Naive thymus-derived CD4-positive, alpha-beta T cell (primary cell): ENCODE data around the gene CAMKMT. TPM values are rescaled to one million over a fixed set of nuclear protein-coding genes. Genes with fewer than 3 reads are reported as not detected.

Source experiments
- ATAC-seq: fragments of 150-1000 bp; cut with Tn5 transposase; 2 replicates; pipeline ENCODE4 v1.10.0; 2021; ENCODE audit warnings: mild to moderate bottlenecking, moderate library complexity
- CTCF ChIA-PET: fragments of 350-600 bp; sonication (Branson Sonifier 250); formaldehyde crosslinking; loops from one replicate; lab custom pipeline; 2021; ENCODE audit warnings: antibody characterized with exemption; lab: Charles Lee
- POLR2A ChIA-PET: fragments of 350-600 bp; sonication (Branson Sonifier 250); formaldehyde crosslinking; loops from one replicate; lab custom pipeline; 2021; ENCODE audit warnings: antibody characterized with exemption, inconsistent platforms; lab: Charles Lee
- DNase-seq, 9 donors: peaks; one replicate each; pipeline versions ENCODE4 v3.0.0 to v3.0.0-alpha.2; 2020 to 2022; ENCODE audit warnings: mixed read lengths in 1 of 9
- H3K27ac ChIP-seq: one replicate; pipeline ENCODE4 v1.7.0; 2013; ENCODE audit warnings: mild to moderate bottlenecking, low read depth, low read length, moderate library complexity
- H3K27me3 ChIP-seq, 2 donors: one replicate each; pipeline ENCODE4 v1.7.0; 2013; ENCODE audit warnings: low read length in 2 of 2, mild to moderate bottlenecking in 2 of 2, moderate library complexity in 2 of 2; ENCODE audit not compliant: control insufficient read depth in 2 of 2, insufficient read depth in 2 of 2
- H3K36me3 ChIP-seq, 3 experiments: 1 replicate in 2 of 3; 2 replicates in 1 of 3; pipeline ENCODE4 v1.7.0; 2013; ENCODE audit warnings: low read length in 3 of 3, mild to moderate bottlenecking in 3 of 3, moderate library complexity in 1 of 3; ENCODE audit not compliant: insufficient read depth in 3 of 3, control insufficient read depth in 2 of 3
- H3K4me1 ChIP-seq, 2 donors: one replicate each; pipeline ENCODE4 v1.7.0; 2013; ENCODE audit warnings: low read length in 2 of 2, mild to moderate bottlenecking in 2 of 2, moderate library complexity in 1 of 2; ENCODE audit not compliant: control insufficient read depth in 2 of 2, insufficient read depth in 2 of 2
- H3K4me3 ChIP-seq: 2 replicates; pipeline ENCODE4 v1.7.0; 2013; ENCODE audit warnings: mild to moderate bottlenecking, low read length
- H3K9me3 ChIP-seq, 3 experiments: 1 replicate in 2 of 3; 2 replicates in 1 of 3; pipeline ENCODE4 v1.7.0; 2013; ENCODE audit warnings: low read length in 3 of 3; ENCODE audit not compliant: control insufficient read depth in 2 of 3
- H3K27ac Mint-ChIP-seq, 9 donors: one replicate each; pipeline ENCODE4 v1.8.0; 2020 to 2022; ENCODE audit warnings: mixed read lengths in 9 of 9, mild to moderate bottlenecking in 8 of 9, moderate library complexity in 5 of 9, inconsistent platforms in 2 of 9
- H3K27me3 Mint-ChIP-seq, 5 donors: one replicate each; pipeline ENCODE4 v1.8.0; 2021 to 2022; ENCODE audit warnings: mixed read lengths in 5 of 5, mild to moderate bottlenecking in 1 of 5
- H3K36me3 Mint-ChIP-seq, 5 donors: one replicate each; pipeline ENCODE4 v1.8.0; 2020 to 2022; ENCODE audit warnings: mixed read lengths in 5 of 5, mild to moderate bottlenecking in 3 of 5, inconsistent platforms in 1 of 5
- H3K4me1 Mint-ChIP-seq, 7 donors: one replicate each; pipeline ENCODE4 v1.8.0; 2020 to 2022; ENCODE audit warnings: mixed read lengths in 7 of 7, mild to moderate bottlenecking in 3 of 7, inconsistent platforms in 1 of 7
- H3K4me3 Mint-ChIP-seq, 10 donors: one replicate each; pipeline ENCODE4 v1.8.0; 2020 to 2022; ENCODE audit warnings: mild to moderate bottlenecking in 10 of 10, mixed read lengths in 10 of 10, moderate library complexity in 6 of 10, inconsistent platforms in 2 of 10
- H3K9me3 Mint-ChIP-seq, 11 donors: one replicate each; pipeline ENCODE4 v1.8.0; 2020 to 2022; ENCODE audit warnings: mixed read lengths in 11 of 11, mild to moderate bottlenecking in 4 of 11, inconsistent platforms in 1 of 11, moderate library complexity in 1 of 11
- intact Hi-C, 2 donors: fragments of 100-400 bp; cut with micrococcal nuclease; formaldehyde crosslinking; loops; one replicate each; pipeline ENCODE4 v1.15.1; 2023
- polyA plus RNA-seq, 2 donors: library from polyadenylated mRNA; unstranded; fragments of 300-500 nt; fragmentation: Illumina TruSeq; gene quantifications; one replicate each; pipeline ENCODE4 v1.2.3, GENCODE V29; 2021
- total RNA-seq, 6 experiments: library from RNA in 5 of 6; stranded (reverse) in 5 of 6; gene quantifications; 1 replicate in 5 of 6; 2 replicates in 1 of 6; pipeline ENCODE4 v1.2.3 and lab custom pipeline; 2021 to 2026

The CAMKMT gene
- total and polyA plus RNA-seq, 7 experiments from 2014 or later: 11.1 to 20.8 (median 17.7) TPM

DNA sequence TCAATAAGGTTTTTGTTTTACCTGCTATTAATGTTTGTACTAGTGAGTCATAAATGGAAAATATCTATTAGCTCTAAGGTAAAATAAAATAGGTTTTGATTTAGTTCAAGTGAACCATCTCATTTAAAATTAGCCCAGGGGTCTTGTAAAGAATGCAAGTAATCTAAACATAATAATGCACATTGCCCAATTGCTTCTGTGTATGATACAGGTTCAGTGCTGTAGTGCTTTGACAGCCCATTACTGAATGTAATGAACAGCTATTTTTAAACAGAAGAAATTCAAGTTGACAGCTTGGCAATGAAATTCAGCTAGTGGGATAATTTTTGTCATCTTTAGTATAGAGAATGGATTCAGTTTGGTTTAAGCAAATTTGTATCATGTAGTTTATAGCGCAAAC lies 91.5 kb downstream of the CAMKMT start:
- Histone ChIP-seq H3K36me3 (no peaks in the 10 kb centered on the region), H3K9me3 (no peaks in the 10 kb centered on the region), H3K4me1 (no peaks in the 10 kb centered on the region), H3K27me3 (no peaks in the 10 kb centered on the region), H3K4me3 (no peak overlapping the region), H3K27ac (no peak overlapping the region)
- Mint-ChIP-seq H3K27ac (no peak overlapping the region), H3K4me3 (no peak overlapping the region), H3K4me1 (peaks cover 0 to 5% (median 0%) of the 10 kb centered on the region in 7 donors), H3K9me3 (peaks cover 0 to 2% (median 0%) of the 10 kb centered on the region in 11 donors), H3K36me3 (peaks cover 0 to 29% (median 9%) of the 10 kb centered on the region in 5 donors), H3K27me3 (no peaks in the 10 kb centered on the region)
- POLR2A ChIA-PET: no interaction called here
- CTCF ChIA-PET: no interaction called here
- ATAC-seq (no peak), DNase-seq (no peak)
- intact Hi-C loops: no loop called here

DNA sequence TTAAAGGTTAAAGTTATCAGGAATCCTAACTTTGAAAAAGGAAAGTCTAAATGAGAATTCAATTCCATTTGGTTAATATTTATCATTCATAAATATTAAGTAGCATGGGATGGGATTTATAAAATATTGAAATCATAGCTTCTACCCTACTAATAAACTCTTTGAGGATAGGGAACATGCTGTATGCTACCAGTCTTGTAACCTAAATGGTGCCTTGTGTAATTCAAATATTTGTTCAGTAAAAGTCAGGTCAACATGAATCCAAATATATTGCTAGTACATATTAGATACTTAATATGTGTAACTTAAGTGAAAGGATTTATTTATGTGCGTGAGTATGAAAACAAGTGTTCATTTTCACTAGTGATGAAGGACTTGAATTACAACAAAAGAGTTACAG lies 94.1 kb downstream of the CAMKMT start:
- Mint-ChIP-seq H3K27me3 (no peaks in the 10 kb centered on the region), H3K4me3 (no peak overlapping the region), H3K36me3 (peaks cover 0 to 31% (median 13%) of the 10 kb centered on the region in 5 donors), H3K9me3 (peaks cover 0 to 4% (median 0%) of the 10 kb centered on the region in 11 donors), H3K27ac (no peak overlapping the region), H3K4me1 (peaks cover 0 to 5% (median 0%) of the 10 kb centered on the region in 7 donors)
- CTCF ChIA-PET: no interaction called here
- no peaks in the 10 kb centered on the region for H3K4me1 ChIP-seq
- no peak overlapping the region for H3K4me3 ChIP-seq
- ATAC-seq (no peak), DNase-seq (no peak)
- POLR2A ChIA-PET: no interaction called here
- H3K27me3 ChIP-seq: no peaks in the 10 kb centered on the region
- intact Hi-C loops: no loop called here
- no peak overlapping the region for H3K27ac ChIP-seq
- no peaks in the 10 kb centered on the region for H3K9me3 ChIP-seq
- H3K36me3 ChIP-seq: no peaks in the 10 kb centered on the region

DNA sequence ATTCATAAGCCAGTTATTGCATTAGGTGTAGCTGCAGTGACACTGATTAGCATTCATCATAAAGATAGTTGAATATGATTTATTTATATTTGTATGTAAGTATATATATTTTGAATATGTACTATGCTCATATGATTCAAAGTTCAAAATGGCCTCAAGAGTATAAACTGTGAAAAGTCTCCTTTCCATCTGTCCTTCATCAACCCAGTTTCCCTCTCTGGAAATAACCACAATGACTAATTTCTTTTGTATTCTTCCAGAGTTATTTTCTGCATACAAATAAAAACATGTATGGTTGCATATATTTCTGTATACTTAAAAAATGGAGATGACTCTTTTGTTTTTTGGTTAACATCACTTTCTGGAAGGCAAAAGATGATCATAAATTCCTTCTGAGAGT lies 95.2 kb downstream of the CAMKMT start:
- intact Hi-C loops: no loop called here
- DNase-seq (no peak), ATAC-seq (no peak)
- no peak overlapping the region for H3K27ac ChIP-seq
- Mint-ChIP-seq H3K27me3 (no peaks in the 10 kb centered on the region), H3K4me1 (peaks cover 0 to 5% (median 0%) of the 10 kb centered on the region in 7 donors), H3K36me3 (peaks cover 0 to 31% (median 17%) of the 10 kb centered on the region in 5 donors), H3K4me3 (no peak overlapping the region), H3K27ac (no peak overlapping the region), H3K9me3 (peaks cover 0 to 4% (median 0%) of the 10 kb centered on the region in 11 donors)
- no peaks in the 10 kb centered on the region for H3K27me3 ChIP-seq
- POLR2A ChIA-PET: no interaction called here
- H3K4me3 ChIP-seq: no peak overlapping the region
- no peaks in the 10 kb centered on the region for H3K4me1 ChIP-seq
- no peaks in the 10 kb centered on the region for H3K36me3 ChIP-seq
- H3K9me3 ChIP-seq: no peaks in the 10 kb centered on the region
- CTCF ChIA-PET: interaction anchor here (0.7 kb wide), 1 partner anchor 1254 kb away, joined by 3 read pairs; no protein-coding TSS in a partner anchor

DNA sequence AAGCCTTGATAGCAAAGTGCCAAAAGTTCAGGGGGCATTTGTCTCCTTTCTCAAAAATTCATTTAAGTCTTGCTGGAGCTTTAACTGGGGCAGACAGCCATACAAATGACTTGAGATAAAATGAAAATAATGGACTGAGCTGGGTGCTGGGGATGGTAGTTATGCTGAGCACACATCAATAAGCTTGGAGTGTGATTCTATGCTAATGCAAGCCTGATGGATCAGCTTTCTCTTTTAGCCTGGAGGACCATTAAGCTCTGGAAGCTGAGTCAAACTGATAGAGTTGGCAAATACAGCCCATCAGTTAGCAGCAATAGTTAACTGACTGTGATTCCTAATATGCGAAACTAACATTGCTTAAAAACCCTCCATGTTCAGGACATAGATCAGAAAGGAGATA lies 98.0 kb downstream of the CAMKMT start:
- ChIA-PET CTCF (no interaction called here), POLR2A (no interaction called here)
- intact Hi-C loops: no loop called here
- ATAC-seq (no peak), DNase-seq (no peak)
- Mint-ChIP-seq H3K36me3 (peaks cover 1 to 49% (median 39%) of the 10 kb centered on the region in 5 donors), H3K27ac (no peak overlapping the region), H3K9me3 (peaks cover 6 to 27% (median 15%) of the 10 kb centered on the region in 11 donors), H3K4me3 (no peak overlapping the region), H3K27me3 (no peaks in the 10 kb centered on the region), H3K4me1 (peaks cover 0 to 4% (median 0%) of the 10 kb centered on the region in 7 donors)
- no peaks in the 10 kb centered on the region for H3K4me1 ChIP-seq
- no peak overlapping the region for H3K27ac ChIP-seq
- no peak overlapping the region for H3K4me3 ChIP-seq
- H3K27me3 ChIP-seq: no peaks in the 10 kb centered on the region
- H3K9me3 ChIP-seq: peaks cover 0 to 8% (median 0%) of the 10 kb centered on the region in 3 experiments
- no peaks in the 10 kb centered on the region for H3K36me3 ChIP-seq

DNA sequence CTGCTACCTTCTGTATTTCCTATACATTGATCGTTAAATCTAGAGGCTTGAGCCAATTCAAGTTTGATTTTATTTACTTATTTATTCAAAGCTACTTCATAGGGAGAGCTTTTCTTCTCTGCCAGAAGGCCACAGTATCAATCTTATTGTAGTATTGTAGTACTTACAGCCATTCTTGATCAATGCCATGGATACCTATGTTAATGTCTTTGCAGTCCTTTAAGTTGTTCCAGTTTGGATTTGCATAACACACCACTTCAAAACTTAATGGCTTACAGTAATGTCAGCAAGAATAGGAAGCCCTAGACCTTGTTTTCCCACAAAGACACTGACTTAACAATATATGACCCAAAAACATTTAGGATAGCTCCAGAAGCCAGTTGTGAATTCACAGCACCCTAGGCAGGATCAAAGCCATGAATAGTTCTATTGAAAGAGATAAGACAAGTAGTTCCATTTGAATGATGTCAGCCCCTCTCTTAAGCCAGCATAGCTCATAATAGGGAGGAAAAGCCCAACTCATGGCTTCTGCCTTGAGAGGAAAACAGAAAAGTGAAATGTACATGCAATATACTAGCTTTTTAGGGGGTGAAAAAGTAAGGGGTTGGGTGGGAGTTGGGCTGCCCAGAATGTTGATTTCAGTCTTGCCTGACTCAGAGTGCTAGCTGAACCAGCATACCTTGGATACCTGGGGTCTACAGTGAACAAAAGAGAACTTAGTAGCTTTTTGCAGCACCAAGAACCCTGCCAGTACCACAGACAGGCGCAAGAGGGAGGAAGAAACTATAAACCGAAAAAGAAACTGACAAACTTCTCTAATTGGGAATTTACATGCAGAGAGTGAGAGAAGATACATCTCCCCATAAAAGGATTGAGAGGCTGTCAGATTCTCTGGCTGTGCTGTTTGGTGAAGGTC lies 101.4 kb downstream of the CAMKMT start:
- DNase-seq (no peak), ATAC-seq (no peak)
- Mint-ChIP-seq H3K36me3 (peaks cover 1 to 39% (median 37%) of the 10 kb centered on the region in 5 donors), H3K27ac (no peak overlapping the region), H3K4me1 (no peaks in the 10 kb centered on the region), H3K4me3 (no peak overlapping the region), H3K9me3 (peaks cover 6 to 41% (median 22%) of the 10 kb centered on the region in 11 donors), H3K27me3 (no peaks in the 10 kb centered on the region)
- H3K9me3 ChIP-seq: peaks cover 0 to 8% (median 0%) of the 10 kb centered on the region in 3 experiments
- ChIA-PET POLR2A (no interaction called here), CTCF (no interaction called here)
- no peaks in the 10 kb centered on the region for H3K27me3 ChIP-seq
- no peak overlapping the region for H3K4me3 ChIP-seq
- no peaks in the 10 kb centered on the region for H3K4me1 ChIP-seq
- H3K36me3 ChIP-seq: no peaks in the 10 kb centered on the region
- H3K27ac ChIP-seq: no peak overlapping the region
- intact Hi-C loops: no loop called here

DNA sequence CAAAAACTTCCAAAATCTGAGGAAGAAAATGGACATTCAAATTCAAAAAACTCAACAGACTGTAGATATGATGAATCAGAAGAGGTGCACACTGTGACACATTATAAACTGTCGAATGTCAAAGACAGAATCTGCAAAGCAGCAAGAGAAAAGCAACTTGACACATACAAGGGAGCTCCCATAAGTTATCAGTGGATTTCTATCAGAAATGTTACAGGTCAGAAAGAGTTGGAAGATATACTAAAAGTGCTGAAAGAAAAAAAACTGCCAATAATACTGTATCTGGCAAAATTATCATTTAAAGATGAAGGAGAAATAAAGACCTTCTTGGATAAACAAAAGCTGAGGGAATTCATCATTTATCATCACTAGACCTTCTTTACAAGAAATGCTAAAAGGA lies 102.7 kb downstream of the CAMKMT start:
- H3K27ac Mint-ChIP-seq: no peak overlapping the region
- H3K27ac ChIP-seq: no peak overlapping the region
- peaks cover 1 to 35% (median 30%) of the 10 kb centered on the region in 5 donors for H3K36me3 Mint-ChIP-seq
- H3K4me1 ChIP-seq: no peaks in the 10 kb centered on the region
- H3K9me3 Mint-ChIP-seq: peaks cover 6 to 41% (median 22%) of the 10 kb centered on the region in 11 donors
- no peak for ATAC-seq
- intact Hi-C loops: no loop called here
- no peaks in the 10 kb centered on the region for H3K36me3 ChIP-seq
- no peak for DNase-seq
- H3K4me3 ChIP-seq: no peak overlapping the region
- H3K27me3 Mint-ChIP-seq: no peaks in the 10 kb centered on the region
- ChIA-PET POLR2A (no interaction called here), CTCF (interaction anchor here (0.8 kb wide), 1 partner anchor 17 kb away, joined by 3 read pairs; no protein-coding TSS in a partner anchor)
- peaks cover 0 to 8% (median 0%) of the 10 kb centered on the region in 3 experiments for H3K9me3 ChIP-seq
- no peak overlapping the region for H3K4me3 Mint-ChIP-seq
- no peaks in the 10 kb centered on the region for H3K27me3 ChIP-seq
- H3K4me1 Mint-ChIP-seq: no peaks in the 10 kb centered on the region
